Spleen (tissue), 7 donors: Measurements from ENCODE around the gene TNRC18.

Source experiments
- POLR2A ChIP-seq, 3 donors: fragments of 450-650 bp; IDR thresholded peaks; one replicate each; pipeline ENCODE4 v1.5.1; 2017; ENCODE audit warnings: antibody characterized with exemption in 3 of 3, mild to moderate bottlenecking in 1 of 3
- POLR2AphosphoS5 ChIP-seq, 3 donors: sonication (generic); formaldehyde crosslinking; IDR thresholded peaks; one replicate each; pipeline ENCODE4 v1.5.1; 2017; ENCODE audit warnings: antibody characterized with exemption in 3 of 3
- TF ChIP-seq, protein P1 (sequence below), 11 experiments: fragments of 200-600 bp in 7 of 11; fragments of 450-650 bp in 4 of 11; sonication (generic) in 4 of 11; IDR thresholded peaks in 8 of 11; conservative IDR thresholded peaks in 3 of 11; 1 replicate in 7 of 11; 2 replicates in 4 of 11; pipeline versions ENCODE4 v1.4.0 to v1.8.0; 2016 to 2021; ENCODE audit warnings: antibody characterized with exemption in 11 of 11, inconsistent platforms in 4 of 11, mild to moderate bottlenecking in 1 of 11
- donor health status: DM: no; HTN: no; CAD: no; lungs with moderate emphysema.
- donor health status: DM: no; HTN: no; CAD: no.
- donor health status: DM: no; HTN: no; CAD: no.

DNA sequence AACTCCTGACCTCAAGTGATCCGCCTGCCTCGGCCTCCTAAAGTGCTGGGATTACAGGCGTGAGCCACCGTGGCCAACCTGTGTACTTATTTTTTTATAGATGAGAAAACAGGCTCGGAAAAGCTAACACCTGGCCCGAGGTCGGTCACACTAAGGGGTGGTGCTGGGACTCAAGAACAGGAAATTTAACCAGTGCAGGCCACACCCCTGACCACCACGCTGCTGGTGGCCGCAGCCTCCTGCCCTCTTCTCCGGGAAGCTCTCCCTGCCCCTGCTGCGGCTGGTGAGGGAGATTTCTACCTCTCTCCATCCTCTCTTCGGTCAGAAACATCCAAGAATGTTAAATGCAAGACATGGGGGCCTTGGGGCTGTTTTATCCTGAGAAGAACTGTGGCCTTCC lies 63.2 kb downstream of the TNRC18 start:
- TF ChIP-seq, protein P1, sequence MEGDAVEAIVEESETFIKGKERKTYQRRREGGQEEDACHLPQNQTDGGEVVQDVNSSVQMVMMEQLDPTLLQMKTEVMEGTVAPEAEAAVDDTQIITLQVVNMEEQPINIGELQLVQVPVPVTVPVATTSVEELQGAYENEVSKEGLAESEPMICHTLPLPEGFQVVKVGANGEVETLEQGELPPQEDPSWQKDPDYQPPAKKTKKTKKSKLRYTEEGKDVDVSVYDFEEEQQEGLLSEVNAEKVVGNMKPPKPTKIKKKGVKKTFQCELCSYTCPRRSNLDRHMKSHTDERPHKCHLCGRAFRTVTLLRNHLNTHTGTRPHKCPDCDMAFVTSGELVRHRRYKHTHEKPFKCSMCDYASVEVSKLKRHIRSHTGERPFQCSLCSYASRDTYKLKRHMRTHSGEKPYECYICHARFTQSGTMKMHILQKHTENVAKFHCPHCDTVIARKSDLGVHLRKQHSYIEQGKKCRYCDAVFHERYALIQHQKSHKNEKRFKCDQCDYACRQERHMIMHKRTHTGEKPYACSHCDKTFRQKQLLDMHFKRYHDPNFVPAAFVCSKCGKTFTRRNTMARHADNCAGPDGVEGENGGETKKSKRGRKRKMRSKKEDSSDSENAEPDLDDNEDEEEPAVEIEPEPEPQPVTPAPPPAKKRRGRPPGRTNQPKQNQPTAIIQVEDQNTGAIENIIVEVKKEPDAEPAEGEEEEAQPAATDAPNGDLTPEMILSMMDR (IDR thresholded peaks at IDR 0.05 in 8 of 11, conservative IDR thresholded peaks at IDR 0.05 in 3 of 11): no peak
- no peak for TF ChIP-seq POLR2A (IDR thresholded peaks at IDR 0.05)
- TF ChIP-seq POLR2AphosphoS5 (IDR thresholded peaks at IDR 0.05): no peak
